ENCODE data around the gene PPP3CA.

PPP3CA gene

GRCh38 chr4:100977274-100977673 is 370.1 kb downstream of the PPP3CA start:
- FAIRE-seq: no peak
- DNase-seq (ENCODE audit: low spot score): no peak
